Activated T-cell treated with anti-CD3 and anti-CD28 coated beads, Interleukin-2, amount 50 U/mL, for 4 hours (primary cell): ENCODE results near the gene DHX35. TPM values are rescaled to one million over a fixed set of nuclear protein-coding genes. Genes with fewer than 3 reads are reported as not detected.
"Not testable (repeated sequence)": the region's sequence is repeated elsewhere in the genome, so short reads cannot be mapped to it uniquely, and the experiment has no call there.

Experiments used
- ATAC-seq, 2 donors: fragments of 200-7000 bp; cut with Tn5 transposase; one replicate each; pipeline ENCODE4 v1.10.0; 2021
- DNase-seq: peaks from one replicate; pipeline ENCODE4 v3.0.0-alpha.2; 2020
- H3K27me3 Mint-ChIP-seq: one replicate; pipeline ENCODE4 v1.8.0; 2021; ENCODE audit warnings: low read depth, mixed read lengths
- H3K36me3 Mint-ChIP-seq: one replicate; pipeline ENCODE4 v1.8.0; 2022; ENCODE audit warnings: mixed read lengths; ENCODE audit not compliant: insufficient read depth
- H3K4me1 Mint-ChIP-seq: one replicate; pipeline ENCODE4 v1.8.0; 2021; ENCODE audit warnings: low read depth, mixed read lengths
- H3K4me3 Mint-ChIP-seq: one replicate; pipeline ENCODE4 v1.8.0; 2021; ENCODE audit warnings: mild to moderate bottlenecking, moderate library complexity, mixed read lengths
- H3K9me3 Mint-ChIP-seq: one replicate; pipeline ENCODE4 v1.8.0; 2021; ENCODE audit warnings: mixed read lengths
- total RNA-seq, 3 donors: library from RNA; stranded (reverse); gene quantifications; one replicate each; pipeline ENCODE4 v1.2.1, GENCODE V29; 2021

DHX35 gene
- total RNA-seq, 3 donors from 2014 or later, result 14.3 to 17.2 (median 15.8) TPM

- Mint-ChIP-seq H3K9me3 (no peaks in the 10 kb centered on the region), H3K36me3 (peaks cover 19% of the 10 kb centered on the region), H3K4me1 (peaks cover 9% of the 10 kb centered on the region), H3K4me3 (no peak overlapping the region), H3K27me3 (no peaks in the 10 kb centered on the region)
- ATAC-seq, result no peak
- no peak for DNase-seq
These were observed 17.3 kb downstream of the DHX35 start for GRCh38 chr20:38979434-38979833.

GRCh38 chr20:38979842-38980241 lies 17.7 kb downstream of the DHX35 start:
- Mint-ChIP-seq H3K36me3 (peaks cover 16% of the 10 kb centered on the region), H3K4me1 (peaks cover 6% of the 10 kb centered on the region), H3K4me3 (no peak overlapping the region), H3K9me3 (no peaks in the 10 kb centered on the region), H3K27me3 (no peaks in the 10 kb centered on the region)
- ATAC-seq (no peak), DNase-seq (no peak)

DNA sequence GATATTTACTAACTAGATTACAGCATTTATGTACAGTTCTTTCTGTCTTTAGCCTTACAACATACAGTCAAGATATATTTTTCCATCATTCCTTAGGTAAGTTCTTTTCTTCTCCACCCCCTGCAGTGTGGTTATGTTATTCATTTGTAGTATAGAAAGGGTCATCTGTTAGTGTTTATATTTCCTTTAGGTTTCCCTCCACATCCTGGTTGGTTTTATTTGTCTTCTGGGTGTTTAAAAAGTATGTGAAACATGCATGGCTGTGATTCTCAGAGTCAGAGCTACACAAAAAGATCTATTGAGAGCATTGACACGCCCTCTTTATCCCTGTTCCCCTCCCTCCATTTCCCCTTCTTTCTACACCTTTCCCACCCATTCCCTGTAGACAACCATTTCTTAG lies 20.1 kb downstream of the DHX35 start:
- ATAC-seq, result no peak
- Mint-ChIP-seq H3K27me3 (no peaks in the 10 kb centered on the region), H3K9me3 (no peaks in the 10 kb centered on the region), H3K4me3 (no peak overlapping the region), H3K4me1 (peaks cover 5% of the 10 kb centered on the region), H3K36me3 (peaks cover 17% of the 10 kb centered on the region)
- no peak for DNase-seq

DNA sequence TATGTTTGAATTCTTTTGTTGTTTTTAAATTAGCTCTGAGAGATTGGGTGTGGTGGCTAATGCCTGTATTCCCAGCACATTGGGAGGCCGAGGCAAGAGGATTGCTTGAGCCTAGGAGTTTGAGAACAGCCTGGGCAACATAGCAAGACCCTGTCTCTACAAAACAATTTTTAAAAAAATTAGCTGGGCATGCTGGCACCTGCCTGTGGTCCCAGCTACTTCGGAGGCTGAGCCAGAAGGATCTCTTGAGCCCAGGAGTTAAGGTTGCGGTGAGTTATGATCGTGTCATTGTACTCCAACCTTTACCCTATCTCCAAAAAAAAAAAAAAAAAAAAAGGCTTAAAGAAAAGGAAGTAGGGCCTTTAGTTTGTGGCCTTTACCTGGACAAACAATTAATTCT lies 22.9 kb downstream of the DHX35 start:
- Mint-ChIP-seq H3K27me3 (no peaks in the 10 kb centered on the region), H3K9me3 (no peaks in the 10 kb centered on the region), H3K36me3 (peaks cover 31% of the 10 kb centered on the region), H3K4me1 (peaks cover 10% of the 10 kb centered on the region), H3K4me3 (no peak overlapping the region)
- no peak for DNase-seq
- no peak for ATAC-seq

- H3K27me3 Mint-ChIP-seq, result no peaks in the 10 kb centered on the region
- no peak for DNase-seq
- no peaks in the 10 kb centered on the region for H3K9me3 Mint-ChIP-seq
- peaks cover 10% of the 10 kb centered on the region for H3K4me1 Mint-ChIP-seq
- ATAC-seq, result no peak
- H3K4me3 Mint-ChIP-seq, result no peak overlapping the region
- peaks cover 32% of the 10 kb centered on the region for H3K36me3 Mint-ChIP-seq
These were observed 23.5 kb downstream of the DHX35 start for GRCh38 chr20:38985603-38986170.

DNA sequence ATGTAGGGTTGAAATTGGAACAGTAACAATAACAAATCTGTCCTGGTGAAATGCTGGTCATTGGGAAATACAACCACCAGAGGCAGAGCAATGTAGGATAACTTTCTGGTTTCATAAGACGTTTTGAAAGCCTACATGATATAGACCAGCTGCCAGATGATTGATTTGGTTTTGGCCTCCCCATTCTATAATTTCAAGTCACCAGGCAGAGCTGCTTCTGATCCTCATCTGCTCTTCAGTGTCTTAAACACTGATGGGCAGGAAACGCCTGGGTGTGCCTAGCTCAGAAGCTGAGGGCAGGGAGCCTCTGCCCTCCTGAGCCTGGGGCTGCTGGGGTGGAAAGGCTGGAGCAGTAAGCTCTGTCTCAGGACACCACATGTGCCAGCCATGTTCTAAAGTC lies 24.5 kb downstream of the DHX35 start:
- peaks cover 34% of the 10 kb centered on the region for H3K36me3 Mint-ChIP-seq
- H3K27me3 Mint-ChIP-seq, result no peaks in the 10 kb centered on the region
- H3K4me3 Mint-ChIP-seq, result no peak overlapping the region
- peaks cover 10% of the 10 kb centered on the region for H3K4me1 Mint-ChIP-seq
- DNase-seq (no peak), ATAC-seq (no peak)
- H3K9me3 Mint-ChIP-seq, result no peaks in the 10 kb centered on the region

DNA sequence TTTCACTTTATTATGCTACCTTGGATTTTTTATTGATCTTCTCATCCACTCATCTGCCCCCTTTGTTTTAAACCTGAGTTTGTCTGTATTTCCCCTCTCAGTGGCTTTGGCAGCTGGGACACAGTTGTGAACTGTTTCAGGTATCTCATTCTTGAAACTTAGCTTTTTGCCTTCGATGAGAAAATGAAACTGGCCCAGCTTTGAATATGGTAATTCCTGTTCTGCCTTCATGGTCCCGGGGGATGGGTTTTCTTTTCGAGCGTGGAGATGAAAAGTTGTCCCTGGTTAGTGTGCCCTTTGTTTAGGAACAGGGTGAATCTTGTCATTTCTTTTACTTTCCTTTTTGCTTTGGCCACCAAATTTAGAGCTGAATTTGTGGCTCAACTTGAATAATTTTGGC lies 25.6 kb downstream of the DHX35 start:
- Mint-ChIP-seq H3K36me3 (peaks cover 31% of the 10 kb centered on the region), H3K4me3 (no peak overlapping the region), H3K4me1 (peaks cover 7% of the 10 kb centered on the region), H3K27me3 (no peaks in the 10 kb centered on the region), H3K9me3 (no peaks in the 10 kb centered on the region)
- no peak for DNase-seq
- no peak for ATAC-seq

GRCh38 chr20:38990728-38991127 lies 28.6 kb downstream of the DHX35 start:
- ATAC-seq (no peak), DNase-seq (no peak)
- no peaks in the 10 kb centered on the region for H3K9me3 Mint-ChIP-seq
- no peaks in the 10 kb centered on the region for H3K27me3 Mint-ChIP-seq
- H3K4me3 Mint-ChIP-seq, result no peak overlapping the region
- peaks cover 35% of the 10 kb centered on the region for H3K36me3 Mint-ChIP-seq
- peaks cover 7% of the 10 kb centered on the region for H3K4me1 Mint-ChIP-seq

- Mint-ChIP-seq H3K27me3 (no peaks in the 10 kb centered on the region), H3K9me3 (no peaks in the 10 kb centered on the region), H3K4me3 (no peak overlapping the region), H3K36me3 (peaks cover 40% of the 10 kb centered on the region), H3K4me1 (peaks cover 5% of the 10 kb centered on the region)
- ATAC-seq, result no peak
- DNase-seq, result no peak
These were observed 29.9 kb downstream of the DHX35 start for GRCh38 chr20:38991814-38992704.

- Mint-ChIP-seq H3K9me3 (no peaks in the 10 kb centered on the region), H3K36me3 (peaks cover 42% of the 10 kb centered on the region), H3K27me3 (no peaks in the 10 kb centered on the region), H3K4me3 (no peak overlapping the region), H3K4me1 (peaks cover 21% of the 10 kb centered on the region)
- DNase-seq (no peak), ATAC-seq (no peak)
These were observed 33.4 kb downstream of the DHX35 start for GRCh38 chr20:38995536-38996044.

- ATAC-seq, H3K4me3 Mint-ChIP-seq, DNase-seq, H3K27me3 Mint-ChIP-seq, H3K9me3 Mint-ChIP-seq: not testable (repeated sequence)
- Mint-ChIP-seq H3K36me3 (peaks cover 47% of the 10 kb centered on the region), H3K4me1 (peaks cover 21% of the 10 kb centered on the region)
These were observed 34.7 kb downstream of the DHX35 start for GRCh38 chr20:38996866-38997265.

- ATAC-seq, result peak; percentile 85 to 88
- H3K4me3 Mint-ChIP-seq, result no peak overlapping the region
- H3K9me3 Mint-ChIP-seq, result no peaks in the 10 kb centered on the region
- no peaks in the 10 kb centered on the region for H3K27me3 Mint-ChIP-seq
- H3K36me3 Mint-ChIP-seq, result peaks cover 50% of the 10 kb centered on the region
- peaks cover 21% of the 10 kb centered on the region for H3K4me1 Mint-ChIP-seq
- DNase-seq, result peak; percentile 29
These were observed 35.5 kb downstream of the DHX35 start for GRCh38 chr20:38997622-38998021.

- peaks cover 28% of the 10 kb centered on the region for H3K4me1 Mint-ChIP-seq
- peaks cover 59% of the 10 kb centered on the region for H3K36me3 Mint-ChIP-seq
- H3K27me3 Mint-ChIP-seq, result no peaks in the 10 kb centered on the region
- ATAC-seq (no peak), DNase-seq (no peak)
- no peak overlapping the region for H3K4me3 Mint-ChIP-seq
- no peaks in the 10 kb centered on the region for H3K9me3 Mint-ChIP-seq
These were observed 37.1 kb downstream of the DHX35 start for GRCh38 chr20:38999217-38999616.

GRCh38 chr20:38999965-39000910 lies 38.1 kb downstream of the DHX35 start:
- Mint-ChIP-seq H3K27me3 (no peaks in the 10 kb centered on the region), H3K36me3 (peaks cover 56% of the 10 kb centered on the region), H3K9me3 (no peaks in the 10 kb centered on the region), H3K4me1 (peaks cover 33% of the 10 kb centered on the region), H3K4me3 (no peak overlapping the region)
- DNase-seq (no peak), ATAC-seq (no peak)
